Panc1 (cell line): Measurements from ENCODE around the gene MVD.

ENCODE experiments used
- POLR2AphosphoS5 ChIP-seq: IDR thresholded peaks from 2 replicates; pipeline ENCODE4 v1.6.1; 2012; ENCODE audit warnings: mild to moderate bottlenecking, low read depth, low read length, moderate library complexity
- SIN3A ChIP-seq: IDR thresholded peaks from 2 replicates; pipeline ENCODE4 v1.6.1; 2012; ENCODE audit warnings: low read depth, mild to moderate bottlenecking, low read length, moderate library complexity, borderline replicate concordance; ENCODE audit not compliant: insufficient read depth
- TCF7L2 ChIP-seq: IDR thresholded peaks from 2 replicates; pipeline ENCODE4 v1.6.1; 2011; ENCODE audit warnings: mild to moderate bottlenecking, low read depth, low read length, inconsistent platforms
- TF ChIP-seq, protein P1 (sequence below): fragments of 450-650 bp; IDR thresholded peaks from 2 replicates; pipeline ENCODE4 v1.5.1; 2017; ENCODE audit warnings: mild to moderate bottlenecking
- TF ChIP-seq, protein P2 (sequence below), 2 experiments: IDR thresholded peaks; 2 replicates each; pipeline ENCODE4 v1.6.1; 2011 to 2012; ENCODE audit warnings: low read depth in 2 of 2, control low read depth in 1 of 2, low read length in 1 of 2, mild to moderate bottlenecking in 1 of 2, moderate library complexity in 1 of 2; ENCODE audit not compliant: insufficient read depth in 1 of 2

DNA sequence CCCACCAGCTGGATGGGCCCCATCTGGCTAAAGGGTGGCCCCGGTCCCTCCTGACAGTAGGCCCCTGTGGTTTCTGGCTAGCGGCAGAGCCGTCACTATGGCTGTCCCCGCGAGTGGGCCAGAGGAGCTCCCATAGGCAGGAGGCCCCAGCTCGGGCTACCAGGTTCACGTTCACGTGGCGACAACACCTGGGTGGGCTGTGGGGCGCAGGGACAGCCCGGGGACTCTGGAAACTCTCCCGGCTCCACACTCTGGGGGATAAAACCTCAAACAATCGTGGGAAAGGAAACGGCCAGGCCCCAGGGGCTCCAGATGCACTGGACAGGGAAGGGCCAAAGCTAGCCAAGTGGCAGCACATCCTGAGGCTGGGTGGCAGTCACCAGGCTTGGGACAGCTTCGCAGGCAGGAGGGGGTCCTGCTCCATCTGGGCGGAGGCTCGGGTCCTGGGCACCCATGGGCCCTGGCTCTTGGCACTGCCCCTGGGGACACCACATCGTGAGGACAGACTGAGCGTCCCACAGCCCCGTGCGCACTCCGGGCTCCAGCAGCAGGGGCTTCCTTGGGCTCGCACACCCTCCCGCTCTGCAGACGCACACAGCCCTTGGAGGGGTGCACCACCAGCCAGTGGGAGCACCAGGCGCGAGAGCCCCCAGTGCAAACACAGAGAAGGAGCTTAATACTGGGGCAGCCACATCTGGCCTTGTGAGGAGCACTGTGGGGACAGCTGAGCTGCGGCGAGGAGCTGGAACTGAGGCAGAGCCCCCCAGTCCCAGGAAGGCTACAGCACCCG lies 38.9 kb upstream of the MVD start:
- TF ChIP-seq, protein P1, sequence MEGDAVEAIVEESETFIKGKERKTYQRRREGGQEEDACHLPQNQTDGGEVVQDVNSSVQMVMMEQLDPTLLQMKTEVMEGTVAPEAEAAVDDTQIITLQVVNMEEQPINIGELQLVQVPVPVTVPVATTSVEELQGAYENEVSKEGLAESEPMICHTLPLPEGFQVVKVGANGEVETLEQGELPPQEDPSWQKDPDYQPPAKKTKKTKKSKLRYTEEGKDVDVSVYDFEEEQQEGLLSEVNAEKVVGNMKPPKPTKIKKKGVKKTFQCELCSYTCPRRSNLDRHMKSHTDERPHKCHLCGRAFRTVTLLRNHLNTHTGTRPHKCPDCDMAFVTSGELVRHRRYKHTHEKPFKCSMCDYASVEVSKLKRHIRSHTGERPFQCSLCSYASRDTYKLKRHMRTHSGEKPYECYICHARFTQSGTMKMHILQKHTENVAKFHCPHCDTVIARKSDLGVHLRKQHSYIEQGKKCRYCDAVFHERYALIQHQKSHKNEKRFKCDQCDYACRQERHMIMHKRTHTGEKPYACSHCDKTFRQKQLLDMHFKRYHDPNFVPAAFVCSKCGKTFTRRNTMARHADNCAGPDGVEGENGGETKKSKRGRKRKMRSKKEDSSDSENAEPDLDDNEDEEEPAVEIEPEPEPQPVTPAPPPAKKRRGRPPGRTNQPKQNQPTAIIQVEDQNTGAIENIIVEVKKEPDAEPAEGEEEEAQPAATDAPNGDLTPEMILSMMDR, result no peak
- TF ChIP-seq POLR2AphosphoS5 (no peak), TCF7L2 (no peak), SIN3A (no peak)
- TF ChIP-seq, protein P2, sequence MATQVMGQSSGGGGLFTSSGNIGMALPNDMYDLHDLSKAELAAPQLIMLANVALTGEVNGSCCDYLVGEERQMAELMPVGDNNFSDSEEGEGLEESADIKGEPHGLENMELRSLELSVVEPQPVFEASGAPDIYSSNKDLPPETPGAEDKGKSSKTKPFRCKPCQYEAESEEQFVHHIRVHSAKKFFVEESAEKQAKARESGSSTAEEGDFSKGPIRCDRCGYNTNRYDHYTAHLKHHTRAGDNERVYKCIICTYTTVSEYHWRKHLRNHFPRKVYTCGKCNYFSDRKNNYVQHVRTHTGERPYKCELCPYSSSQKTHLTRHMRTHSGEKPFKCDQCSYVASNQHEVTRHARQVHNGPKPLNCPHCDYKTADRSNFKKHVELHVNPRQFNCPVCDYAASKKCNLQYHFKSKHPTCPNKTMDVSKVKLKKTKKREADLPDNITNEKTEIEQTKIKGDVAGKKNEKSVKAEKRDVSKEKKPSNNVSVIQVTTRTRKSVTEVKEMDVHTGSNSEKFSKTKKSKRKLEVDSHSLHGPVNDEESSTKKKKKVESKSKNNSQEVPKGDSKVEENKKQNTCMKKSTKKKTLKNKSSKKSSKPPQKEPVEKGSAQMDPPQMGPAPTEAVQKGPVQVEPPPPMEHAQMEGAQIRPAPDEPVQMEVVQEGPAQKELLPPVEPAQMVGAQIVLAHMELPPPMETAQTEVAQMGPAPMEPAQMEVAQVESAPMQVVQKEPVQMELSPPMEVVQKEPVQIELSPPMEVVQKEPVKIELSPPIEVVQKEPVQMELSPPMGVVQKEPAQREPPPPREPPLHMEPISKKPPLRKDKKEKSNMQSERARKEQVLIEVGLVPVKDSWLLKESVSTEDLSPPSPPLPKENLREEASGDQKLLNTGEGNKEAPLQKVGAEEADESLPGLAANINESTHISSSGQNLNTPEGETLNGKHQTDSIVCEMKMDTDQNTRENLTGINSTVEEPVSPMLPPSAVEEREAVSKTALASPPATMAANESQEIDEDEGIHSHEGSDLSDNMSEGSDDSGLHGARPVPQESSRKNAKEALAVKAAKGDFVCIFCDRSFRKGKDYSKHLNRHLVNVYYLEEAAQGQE (IDR thresholded peaks at IDR 0.05; ENCODE audit: insufficient read depth in 1 of 2, low read depth in 2 of 2, low read length in 1 of 2), result no peak
